Endothelial cell of umbilical vein (primary cell): Measurements from ENCODE around the gene ATP2C2.

ENCODE experiments used
- CTCF ChIP-seq, 2 donors: IDR thresholded peaks; 1 replicate in 1 of 2; 2 replicates in 1 of 2; pipeline ENCODE4 v1.5.1; 2011; ENCODE audit warnings: low read length in 2 of 2, mild to moderate bottlenecking in 2 of 2, moderate library complexity in 2 of 2, control low read depth in 1 of 2, inconsistent platforms in 1 of 2, low read depth in 1 of 2; ENCODE audit not compliant: insufficient read depth in 1 of 2; ENCODE audit errors: extremely low read depth in 1 of 2
- EZH2 ChIP-seq: IDR thresholded peaks from 2 replicates; pipeline ENCODE4 v1.6.1; 2012; ENCODE audit warnings: borderline replicate concordance, low read depth, mild to moderate bottlenecking, moderate library complexity, low read length, inconsistent platforms; ENCODE audit not compliant: severe bottlenecking
- MYC ChIP-seq: IDR thresholded peaks from one replicate; pipeline ENCODE4 v1.6.1; 2011; ENCODE audit warnings: mild to moderate bottlenecking, low read depth, low read length
- POLR2AphosphoS5 ChIP-seq: IDR thresholded peaks from 2 replicates; pipeline ENCODE4 v1.6.1; 2012; ENCODE audit warnings: low read depth, mild to moderate bottlenecking, control low read depth, low read length, moderate library complexity; ENCODE audit not compliant: insufficient read depth

DNA sequence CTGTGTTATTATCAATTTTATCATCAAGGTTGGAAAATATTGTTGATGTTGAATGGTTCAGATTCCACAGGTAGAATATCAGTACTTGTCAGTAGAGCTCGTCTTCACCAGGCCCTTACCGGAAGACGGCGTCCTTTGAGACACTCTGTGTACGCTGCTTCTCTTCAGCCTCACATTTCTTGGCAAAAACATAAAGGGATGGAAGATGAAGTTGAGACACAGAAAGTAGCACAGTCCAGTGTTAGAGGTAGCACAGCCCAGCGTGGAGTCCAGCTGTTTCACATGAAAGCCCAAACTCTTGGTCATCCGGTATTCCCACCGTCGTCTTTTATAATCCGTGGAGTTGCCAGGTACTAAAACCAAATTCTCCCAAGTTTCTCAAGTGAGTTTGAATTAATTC, 30.4 kb downstream of the ATP2C2 start:
- TF ChIP-seq POLR2AphosphoS5, result no peak
- TF ChIP-seq CTCF (IDR thresholded peaks at IDR 0.05; ENCODE audit: extremely low read depth in 1 of 2, insufficient read depth in 1 of 2, low read depth in 1 of 2, low read length in 2 of 2), result no peak
- TF ChIP-seq EZH2, result no peak
- no peak for TF ChIP-seq MYC
